ENCODE results near the gene PLA2G4E. TPM values are rescaled to one million over a fixed set of nuclear protein-coding genes. Genes with fewer than 3 reads are reported as not detected.

Gene PLA2G4E
- total RNA-seq, 1 experiment from 2014 or later = not detected

DNA sequence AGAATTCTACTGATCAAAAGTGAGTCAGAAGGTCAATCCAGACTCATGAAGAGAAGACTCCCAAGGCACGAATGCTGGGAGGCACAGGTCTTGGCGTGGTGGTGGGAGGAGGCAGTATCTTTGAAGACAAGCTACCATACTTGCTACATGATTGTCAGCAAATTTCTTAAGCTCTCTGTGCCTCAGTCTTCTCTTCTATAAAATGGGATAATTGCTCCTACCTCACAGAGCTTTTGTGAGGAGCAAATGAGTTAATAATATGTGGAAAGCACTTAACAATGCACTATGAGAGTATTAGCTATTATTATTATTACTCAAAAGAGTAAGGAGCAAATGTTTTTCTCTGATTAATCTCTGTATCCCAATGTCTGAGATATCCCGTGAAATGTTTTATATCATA lies 84.7 kb downstream of the PLA2G4E start:
- no peak for DNase-seq (ENCODE audit: low read depth)

DNA sequence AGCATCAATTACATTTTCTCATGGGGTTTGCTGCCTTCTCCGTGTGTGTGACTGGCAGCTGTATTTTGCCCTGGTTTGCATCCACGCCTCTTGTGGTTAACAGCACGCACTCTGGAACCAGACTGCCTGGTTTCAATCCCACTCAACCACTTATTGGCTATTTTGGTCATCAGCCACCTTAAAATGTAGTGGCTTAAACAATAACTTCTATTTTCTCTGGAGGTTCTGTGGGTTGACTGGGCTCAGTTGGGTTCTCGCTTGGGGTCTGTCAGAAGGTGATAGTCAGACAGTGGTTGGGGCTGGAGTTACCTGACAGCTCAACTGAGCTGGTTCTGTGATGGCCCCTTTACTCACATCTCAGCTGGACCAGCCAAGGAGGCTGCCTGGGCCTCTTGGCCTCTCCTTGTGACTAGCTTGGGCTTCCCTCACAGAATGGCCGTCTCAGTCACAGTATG lies 85.2 kb downstream of the PLA2G4E start:
- peak; percentile 54 for DNase-seq (ENCODE audit: low read depth)

DNA sequence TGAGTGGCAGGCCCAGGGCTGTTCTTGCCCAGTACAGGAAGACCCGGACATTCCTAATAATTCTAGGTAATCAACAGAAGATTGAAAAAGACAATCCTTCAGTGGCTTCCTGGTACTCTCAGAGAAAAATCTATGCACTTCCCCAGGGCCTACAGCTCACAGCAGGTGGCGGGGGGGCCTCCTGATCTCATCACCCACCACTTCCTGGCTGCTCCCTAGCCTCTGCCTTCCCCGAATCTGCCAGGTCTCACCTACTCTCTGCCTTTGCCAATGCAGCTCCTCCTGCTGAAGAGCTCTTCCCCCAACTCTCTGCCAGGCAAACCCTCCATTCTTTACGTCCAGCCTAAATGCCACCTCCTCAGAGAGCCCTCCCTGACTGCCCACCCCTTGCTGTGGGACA lies 86.0 kb downstream of the PLA2G4E start:
- no peak for DNase-seq (ENCODE audit: low read depth)

DNA sequence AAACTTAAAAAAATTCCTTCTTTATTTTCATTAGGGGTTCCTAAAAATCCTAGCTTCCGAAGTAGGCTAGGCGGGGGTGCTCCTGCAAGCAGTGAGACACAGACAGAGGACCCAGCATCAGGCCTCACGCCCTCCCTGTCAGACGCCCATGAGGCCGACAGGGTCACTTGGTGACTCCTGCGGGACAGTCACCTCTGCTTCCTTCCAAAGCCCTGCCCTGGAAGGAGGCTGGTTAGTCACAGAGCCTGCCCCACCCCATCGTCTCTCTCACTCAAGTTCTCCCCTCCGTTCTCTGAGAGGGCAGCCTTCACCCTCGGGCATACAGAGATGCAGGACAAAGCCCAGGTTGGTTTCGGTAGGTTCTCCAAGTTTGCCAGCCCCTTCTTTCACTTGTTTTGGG lies 87.1 kb downstream of the PLA2G4E start:
- no peak for DNase-seq (ENCODE audit: low read depth)

GRCh38 chr15:41933326-41933725 lies 87.5 kb downstream of the PLA2G4E start:
- DNase-seq (ENCODE audit: low read depth) = no peak

- no peak for DNase-seq (ENCODE audit: low read depth)
Measured at GRCh38 chr15:41932511-41933289, 88.1 kb downstream of the PLA2G4E start.

- no peak for DNase-seq (ENCODE audit: low read depth)
Measured at GRCh38 chr15:41932101-41932500, 88.7 kb downstream of the PLA2G4E start.

Other genes starting within 250 kb of the PLA2G4E start
- gene MAPKBP1, start 246.6 kb downstream of the PLA2G4E start, total RNA-seq (2014; rRNA removed) = 18.3 and 20.7 TPM in 2 replicates
- gene JMJD7, start 192.9 kb downstream of the PLA2G4E start, total RNA-seq (2014; rRNA removed) = 3.7 and 5.7 TPM in 2 replicates
- gene PLA2G4B, start 182.2 kb downstream of the PLA2G4E start, total RNA-seq (2014; rRNA removed) = 1.2 and 1.3 TPM in 2 replicates
- 0.69 and 0.90 TPM in 2 replicates for gene SPTBN5, start 127.0 kb downstream of the PLA2G4E start, total RNA-seq (2014; rRNA removed)
- 19.8 and 20.6 TPM in 2 replicates for gene EHD4, start 48.5 kb downstream of the PLA2G4E start, total RNA-seq (2014; rRNA removed)
- not detected in 2 replicates for gene PLA2G4D, start 73.5 kb upstream of the PLA2G4E start, total RNA-seq (2014; rRNA removed)
- not detected in 2 replicates for gene PLA2G4F, start 135.6 kb upstream of the PLA2G4E start, total RNA-seq (2014; rRNA removed)
- gene VPS39, start 187.3 kb upstream of the PLA2G4E start, total RNA-seq (2014; rRNA removed) = 31.1 and 40.4 TPM in 2 replicates